K562 (cell line): ENCODE data around the gene RERE. TPM values are rescaled to one million over a fixed set of nuclear protein-coding genes. Genes with fewer than 3 reads are reported as not detected.

Source experiments
- ATAC-seq: fragments of 200-7000 bp; cut with Tn5 transposase; 3 replicates; pipeline ENCODE4 v1.9.1; 2020; ENCODE audit warnings: moderate library complexity
- BruUV-seq: library from RNA; stranded (reverse); fragments of 400-500 nt; replicated peaks from 2 replicates; lab custom pipeline; 2021; lab: Mats Ljungman, UMichigan
- CTCF ChIA-PET: fragments of 300-600 bp; formaldehyde crosslinking; extraction: SDS; loops from one replicate; lab custom pipeline; 2021; ENCODE audit warnings: low intra/inter-chr PET ratio; lab: Yijun Ruan, JAX
- POLR2A ChIA-PET: fragments of 300-600, 350-650 bp; sonication (Branson Sonifier 250); formaldehyde crosslinking; extraction: SDS; loops from one replicate; lab custom pipeline; 2021; ENCODE audit warnings: antibody characterized with exemption, inconsistent platforms; lab: Yijun Ruan, JAX
- DNase-seq, 4 experiments: peaks; one replicate each; pipeline versions ENCODE4 v3.0.0 to v3.0.0-alpha.2; 2011 to 2018; ENCODE audit warnings: low spot score in 3 of 4, mixed read lengths in 3 of 4; ENCODE audit errors: extremely low read depth in 1 of 4
- FAIRE-seq: peaks from 2 replicates; lab custom pipeline; 2011; peaks lifted over from hg19 to GRCh38; lab: Jason Lieb, UNC
- H2AFZ ChIP-seq: 2 replicates; pipeline ENCODE4 v1.6.0; 2011; ENCODE audit warnings: low read depth, low read length, control low read depth, inconsistent platforms
- H3K27ac ChIP-seq: fragments of 200-600 bp; 3 replicates; pipeline ENCODE4 v1.8.0; 2011; ENCODE audit warnings: low read depth, mild to moderate bottlenecking, control low read depth, inconsistent platforms, low read length, moderate library complexity, mixed read lengths; ENCODE audit errors: extremely low read depth
- H3K27me3 ChIP-seq, 2 experiments: fragments of 300-600 bp in 1 of 2; 2 replicates in 1 of 2; 3 replicates in 1 of 2; pipeline versions ENCODE4 v1.6.0 to v1.8.0; 2011; ENCODE audit warnings: inconsistent platforms in 2 of 2, low read length in 2 of 2, mild to moderate bottlenecking in 1 of 2, mixed read lengths in 1 of 2, moderate library complexity in 1 of 2; ENCODE audit not compliant: control insufficient read depth in 2 of 2, insufficient read depth in 2 of 2
- H3K36me3 ChIP-seq: fragments of 300-600 bp; 3 replicates; pipeline ENCODE4 v1.8.0; 2011; ENCODE audit warnings: mild to moderate bottlenecking, low read length, inconsistent platforms; ENCODE audit not compliant: control insufficient read depth, insufficient read depth
- H3K4me1 ChIP-seq, 2 experiments: fragments of 200-600 bp in 1 of 2; replicated peaks in 1 of 2; 2 replicates in 1 of 2; 3 replicates in 1 of 2; pipeline versions ENCODE4 v1.5.1 to v1.8.0; 2011; ENCODE audit warnings: inconsistent platforms in 2 of 2, low read length in 2 of 2, mild to moderate bottlenecking in 1 of 2, mixed read lengths in 1 of 2, moderate library complexity in 1 of 2; ENCODE audit not compliant: control insufficient read depth in 2 of 2, insufficient read depth in 2 of 2
- H3K4me2 ChIP-seq: 2 replicates; pipeline ENCODE4 v1.6.1; 2011; ENCODE audit warnings: low read length, control low read depth, inconsistent platforms, mixed read lengths; ENCODE audit not compliant: insufficient read depth
- H3K4me3 ChIP-seq: fragments of 200-600 bp; sonication (generic), shearing (Covaris generic); 2 replicates; pipeline ENCODE4 v1.5.1; 2016; ENCODE audit warnings: control low read depth, inconsistent platforms
- H3K79me2 ChIP-seq: fragments of 200-600 bp; 3 replicates; pipeline ENCODE4 v1.8.0; 2011; ENCODE audit warnings: low read length, inconsistent platforms; ENCODE audit not compliant: control insufficient read depth, insufficient read depth
- H3K9ac ChIP-seq, 2 experiments: 2 replicates each; pipeline versions ENCODE4 v1.6.0 to v1.6.1; 2011; ENCODE audit warnings: low read depth in 2 of 2, low read length in 2 of 2, control low read depth in 1 of 2, inconsistent platforms in 1 of 2, mild to moderate bottlenecking in 1 of 2, mixed read lengths in 1 of 2; ENCODE audit not compliant: insufficient read depth in 1 of 2
- H3K9me1 ChIP-seq: one replicate; pipeline ENCODE4 v1.6.0; 2011; ENCODE audit warnings: inconsistent platforms, mild to moderate bottlenecking, low read length, moderate library complexity; ENCODE audit not compliant: control insufficient read depth, insufficient read depth
- H3K9me3 ChIP-seq: replicated peaks from 2 replicates; pipeline ENCODE4 v1.5.1; 2011; ENCODE audit warnings: low read depth, low read length, inconsistent platforms; ENCODE audit not compliant: control insufficient read depth, insufficient read depth
- H4K20me1 ChIP-seq: replicated peaks from 2 replicates; pipeline ENCODE4 v1.6.1; 2011; ENCODE audit warnings: low read length, inconsistent platforms, mixed read lengths; ENCODE audit not compliant: control insufficient read depth, insufficient read depth
- CCAR2 ChIP-seq: fragments of 200-400 bp; formaldehyde crosslinking; IDR thresholded peaks from 2 replicates; pipeline ENCODE4 v1.6.1; 2017; ENCODE audit warnings: mild to moderate bottlenecking, low read depth, low read length
- FOXM1 ChIP-seq, 2 experiments: fragments of 450-650 bp in 1 of 2; sonication (generic) in 1 of 2; formaldehyde crosslinking in 1 of 2; IDR thresholded peaks; 2 replicates each; pipeline versions ENCODE4 v1.6.1 to v1.9.0; 2017 to 2022; ENCODE audit warnings: low read depth in 2 of 2, mild to moderate bottlenecking in 2 of 2, missing genetic modification reagents in 1 of 2, moderate library complexity in 1 of 2
- MTA1 ChIP-seq: fragments of 450-650 bp; IDR thresholded peaks from 2 replicates; pipeline ENCODE4 v1.6.1; 2017; ENCODE audit warnings: borderline replicate concordance
- PHF8 ChIP-seq: fragments of 200-600 bp; sonication (generic); IDR thresholded peaks from 2 replicates; pipeline ENCODE4 v1.6.1; 2012; ENCODE audit warnings: mixed run types, mild to moderate bottlenecking, inconsistent platforms, low read length, moderate library complexity, borderline replicate concordance
- PURB ChIP-seq: sonication (generic); formaldehyde crosslinking; IDR thresholded peaks from 2 replicates; pipeline ENCODE4 v1.9.0; 2021; ENCODE audit warnings: low read depth, mild to moderate bottlenecking, missing genetic modification reagents
- SMARCC2 ChIP-seq: fragments of 450-650 bp; IDR thresholded peaks from 2 replicates; pipeline ENCODE4 v1.6.1; 2017; ENCODE audit warnings: antibody characterized with exemption, moderate library complexity, mild to moderate bottlenecking, low read depth
- SP1 ChIP-seq: sonication (generic); formaldehyde crosslinking; IDR thresholded peaks from 2 replicates; pipeline ENCODE4 v1.8.1; 2022; ENCODE audit warnings: mild to moderate bottlenecking, missing genetic modification reagents
- STAG1 ChIP-seq: sonication (generic); formaldehyde crosslinking; IDR thresholded peaks from 2 replicates; pipeline ENCODE4 v1.5.0; 2020; ENCODE audit warnings: missing genetic modification reagents, borderline replicate concordance
- ZNF512 ChIP-seq: IDR thresholded peaks from 2 replicates; pipeline ENCODE4 v1.6.1; 2016; ENCODE audit warnings: missing genetic modification characterization, missing compliant biosample characterization
- WGBS: fragments of 100-300 bp; shearing (Covaris generic); methylation state at CpG from one replicate; pipeline ENCODE4 v1.1.6; 2016; ENCODE audit warnings: low coverage, mixed read lengths; ENCODE audit not compliant: insufficient coverage; ENCODE audit errors: missing lambda C conversion rate; 5-methylcytosine and 5-hydroxymethylcytosine counted together
- in situ Hi-C: fragments of 300-500 bp; cut with MboI; formaldehyde crosslinking; loops from 4 replicates; pipeline ENCODE4 v1.15.0; 2018; ENCODE audit warnings: inconsistent platforms, mixed read lengths
- intact Hi-C: fragments of 100-400 bp; cut with micrococcal nuclease; formaldehyde crosslinking; loops from 2 replicates; pipeline ENCODE4 v1.14.2; 2022
- polyA plus RNA-seq, 8 experiments: library from polyadenylated mRNA; depleted of rRNA in 4 of 8; stranded (reverse) in 5 of 8; unstranded in 3 of 8; fragments of >200 nt; fragmentation: Nextera tagmentation in 2 of 8; fragmentation: Illumina TruSeq in 1 of 8; extraction: Ambion mirVana in 2 of 8; extraction: Trizol in 1 of 8; gene quantifications; 2 replicates each; pipeline versions ENCODE4 v1.2.1 to v1.2.3, GENCODE V29; 2011 to 2014; ENCODE audit warnings: inconsistent platforms in 1 of 8, missing spikeins in 1 of 8
- total RNA-seq, 7 experiments: library from RNA; depleted of rRNA in 6 of 7; stranded (reverse); fragments of >200 nt in 6 of 7; fragmentation: Illumina TruSeq in 2 of 7; extraction: Trizol in 2 of 7; gene quantifications; 2 replicates each; pipeline versions ENCODE4 v1.2.1 to v1.2.3, GENCODE V29; 2011 to 2021; ENCODE audit warnings: low replicate concordance in 1 of 7
- TF ChIP-seq, protein P1 (sequence below): fragments of 450-650 bp; conservative IDR thresholded peaks from 2 replicates; pipeline ENCODE4 v1.6.1; 2016; ENCODE audit warnings: missing genetic modification characterization, low read depth, mild to moderate bottlenecking, missing compliant biosample characterization, moderate library complexity
- TF ChIP-seq, protein P2 (sequence below): fragments of 200-800 bp; sonication (Bioruptor generic); IDR thresholded peaks from 2 replicates; pipeline ENCODE4 v1.6.1; 2017; ENCODE audit warnings: missing genetic modification characterization, missing compliant biosample characterization
- TF ChIP-seq, protein P3 (sequence below): fragments of 250-450 bp; sonication (Bioruptor Pico); IDR thresholded peaks from 2 replicates; pipeline ENCODE4 v1.4.0; 2020; ENCODE audit warnings: mild to moderate bottlenecking, moderate library complexity

RERE gene
- total and polyA plus RNA-seq, 9 of the 15 experiments (the other 6 are each of a cell fraction or from before 2014, with no cell fraction given): 3.0 to 51.5 (median 13.4) TPM

DNA sequence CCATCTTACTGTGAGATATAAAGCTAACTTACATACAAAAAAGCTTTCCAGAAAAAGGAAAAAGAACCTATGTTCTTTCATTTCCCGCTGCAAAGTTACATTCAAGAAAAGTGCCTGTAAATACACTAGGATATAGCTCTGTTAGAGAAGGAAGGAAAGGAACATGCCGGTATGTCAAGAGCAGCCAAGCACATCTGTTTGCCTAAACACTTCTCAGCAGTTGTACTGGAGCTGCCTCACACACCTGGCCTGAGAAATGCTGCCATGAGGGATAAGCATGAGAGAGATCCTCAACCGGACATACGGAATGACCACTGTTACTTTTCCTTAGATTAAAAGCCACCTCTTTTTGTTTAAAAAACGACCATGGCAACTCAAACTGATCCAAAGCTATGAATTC is 189.7 kb downstream of the RERE start:
- Histone ChIP-seq H3K27ac (no peak overlapping the region), H4K20me1 (peaks cover 72% of the 10 kb centered on the region), H3K36me3 (no peaks in the 10 kb centered on the region), H3K4me3 (no peak overlapping the region), H3K4me1 (peaks cover 7 to 14% of the 10 kb centered on the region in 2 experiments; a peak in 3 of 5 replicates), H3K79me2 (peaks cover 29% of the 10 kb centered on the region; the same call in 2 of the 3 replicates), H3K27me3 (no peaks in the 10 kb centered on the region), H3K4me2 (no peak overlapping the region), H3K9ac (no peak overlapping the region), H3K9me3 (no peaks in the 10 kb centered on the region), H2AFZ (no peak overlapping the region), H3K9me1 (peaks cover 3% of the 10 kb centered on the region)
- POLR2A ChIA-PET: interaction anchor here (1.6 kb wide), 1 partner anchor 10 kb away, joined by 7 read pairs; no protein-coding TSS in a partner anchor
- WGBS: 62% methylated on average over 5 of the region's 5 CpGs
- intact Hi-C loops (no loop called here), in situ Hi-C loops (no loop called here)
- FAIRE-seq (no peak), ATAC-seq (no peak), DNase-seq (no peak)
- no TSS peak for BruUV-seq
- CTCF ChIA-PET: no interaction called here
- TF ChIP-seq, protein P1, sequence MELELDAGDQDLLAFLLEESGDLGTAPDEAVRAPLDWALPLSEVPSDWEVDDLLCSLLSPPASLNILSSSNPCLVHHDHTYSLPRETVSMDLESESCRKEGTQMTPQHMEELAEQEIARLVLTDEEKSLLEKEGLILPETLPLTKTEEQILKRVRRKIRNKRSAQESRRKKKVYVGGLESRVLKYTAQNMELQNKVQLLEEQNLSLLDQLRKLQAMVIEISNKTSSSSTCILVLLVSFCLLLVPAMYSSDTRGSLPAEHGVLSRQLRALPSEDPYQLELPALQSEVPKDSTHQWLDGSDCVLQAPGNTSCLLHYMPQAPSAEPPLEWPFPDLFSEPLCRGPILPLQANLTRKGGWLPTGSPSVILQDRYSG (tag): no peak
- TF ChIP-seq CCAR2 (no peak), SP1 (CRISPR knock-in tag) (no peak), ZNF512 (no peak), SMARCC2 (no peak), STAG1 (CRISPR knock-in tag) (no peak), MTA1 (no peak), FOXM1 (IDR thresholded peaks at IDR 0.05; ENCODE audit: low read depth) (no peak), FOXM1 (CRISPR knock-in tag; IDR thresholded peaks at IDR 0.05; ENCODE audit: low read depth) (no peak), PHF8 (no peak), PURB (CRISPR knock-in tag) (no peak)
- TF ChIP-seq, protein P2, sequence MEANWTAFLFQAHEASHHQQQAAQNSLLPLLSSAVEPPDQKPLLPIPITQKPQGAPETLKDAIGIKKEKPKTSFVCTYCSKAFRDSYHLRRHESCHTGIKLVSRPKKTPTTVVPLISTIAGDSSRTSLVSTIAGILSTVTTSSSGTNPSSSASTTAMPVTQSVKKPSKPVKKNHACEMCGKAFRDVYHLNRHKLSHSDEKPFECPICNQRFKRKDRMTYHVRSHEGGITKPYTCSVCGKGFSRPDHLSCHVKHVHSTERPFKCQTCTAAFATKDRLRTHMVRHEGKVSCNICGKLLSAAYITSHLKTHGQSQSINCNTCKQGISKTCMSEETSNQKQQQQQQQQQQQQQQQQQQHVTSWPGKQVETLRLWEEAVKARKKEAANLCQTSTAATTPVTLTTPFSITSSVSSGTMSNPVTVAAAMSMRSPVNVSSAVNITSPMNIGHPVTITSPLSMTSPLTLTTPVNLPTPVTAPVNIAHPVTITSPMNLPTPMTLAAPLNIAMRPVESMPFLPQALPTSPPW (CRISPR knock-in tag): no peak
- TF ChIP-seq, protein P3, sequence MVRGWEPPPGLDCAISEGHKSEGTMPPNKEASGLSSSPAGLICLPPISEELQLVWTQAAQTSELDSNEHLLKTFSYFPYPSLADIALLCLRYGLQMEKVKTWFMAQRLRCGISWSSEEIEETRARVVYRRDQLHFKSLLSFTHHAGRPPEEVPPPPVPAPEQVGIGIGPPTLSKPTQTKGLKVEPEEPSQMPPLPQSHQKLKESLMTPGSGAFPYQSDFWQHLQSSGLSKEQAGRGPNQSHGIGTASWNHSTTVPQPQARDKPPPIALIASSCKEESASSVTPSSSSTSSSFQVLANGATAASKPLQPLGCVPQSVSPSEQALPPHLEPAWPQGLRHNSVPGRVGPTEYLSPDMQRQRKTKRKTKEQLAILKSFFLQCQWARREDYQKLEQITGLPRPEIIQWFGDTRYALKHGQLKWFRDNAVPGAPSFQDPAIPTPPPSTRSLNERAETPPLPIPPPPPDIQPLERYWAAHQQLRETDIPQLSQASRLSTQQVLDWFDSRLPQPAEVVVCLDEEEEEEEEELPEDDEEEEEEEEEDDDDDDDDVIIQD (CRISPR knock-in tag): no peak
